ENCODE data around the gene GPR31.
"Not testable (repeated sequence)": the region's sequence is repeated elsewhere in the genome, so short reads cannot be mapped to it uniquely, and the experiment has no call there.

Gene GPR31, protein sequence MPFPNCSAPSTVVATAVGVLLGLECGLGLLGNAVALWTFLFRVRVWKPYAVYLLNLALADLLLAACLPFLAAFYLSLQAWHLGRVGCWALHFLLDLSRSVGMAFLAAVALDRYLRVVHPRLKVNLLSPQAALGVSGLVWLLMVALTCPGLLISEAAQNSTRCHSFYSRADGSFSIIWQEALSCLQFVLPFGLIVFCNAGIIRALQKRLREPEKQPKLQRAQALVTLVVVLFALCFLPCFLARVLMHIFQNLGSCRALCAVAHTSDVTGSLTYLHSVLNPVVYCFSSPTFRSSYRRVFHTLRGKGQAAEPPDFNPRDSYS

DNA sequence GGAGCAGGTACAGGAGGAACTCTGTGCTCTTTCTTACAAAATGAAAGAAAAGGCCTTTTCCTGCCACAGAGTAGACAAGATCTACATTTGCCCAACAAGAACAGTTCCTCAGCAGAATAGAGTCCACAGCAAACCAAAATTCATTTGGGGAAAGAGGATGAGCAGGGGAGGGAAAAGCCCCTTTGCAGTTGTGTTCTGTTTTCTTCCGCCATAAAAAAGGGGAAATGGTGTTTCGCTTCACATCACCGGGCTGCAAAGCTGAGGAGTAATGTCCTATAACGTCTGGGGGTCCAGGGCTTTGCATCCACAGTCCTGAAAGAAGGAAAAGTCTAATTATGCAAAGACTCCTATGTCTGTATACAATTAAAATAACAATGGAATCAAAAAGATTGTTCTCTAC lies at the start of gene GPR31:
TSS of gene GPR31 (minus strand) at position 118 of the 400 bp plus-strand sequence. CDS start 149 bp downstream, outside the sequence.
- no peak for DNase-seq

DNA sequence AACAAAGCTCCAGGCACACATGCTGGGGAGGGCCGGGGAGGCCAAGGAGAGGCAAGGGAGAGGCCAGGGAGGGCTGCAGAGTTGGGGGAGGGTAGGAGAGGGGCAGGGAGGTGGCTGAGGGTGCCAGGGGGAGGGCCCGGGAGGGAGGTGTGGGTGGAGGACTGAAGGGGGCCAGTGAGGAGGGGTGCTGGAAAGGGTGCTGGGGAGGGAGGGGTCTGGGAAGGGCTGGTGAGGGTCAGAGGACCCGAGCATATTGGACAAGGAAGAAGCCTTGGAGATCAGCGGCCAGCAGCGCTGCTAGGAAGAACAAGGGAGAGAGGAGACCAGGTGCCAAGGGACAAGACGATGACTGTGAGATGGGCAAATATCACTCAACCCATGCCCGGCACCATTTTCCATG lies 49.7 kb upstream of the GPR31 start:
- DNase-seq, result no peak

DNA sequence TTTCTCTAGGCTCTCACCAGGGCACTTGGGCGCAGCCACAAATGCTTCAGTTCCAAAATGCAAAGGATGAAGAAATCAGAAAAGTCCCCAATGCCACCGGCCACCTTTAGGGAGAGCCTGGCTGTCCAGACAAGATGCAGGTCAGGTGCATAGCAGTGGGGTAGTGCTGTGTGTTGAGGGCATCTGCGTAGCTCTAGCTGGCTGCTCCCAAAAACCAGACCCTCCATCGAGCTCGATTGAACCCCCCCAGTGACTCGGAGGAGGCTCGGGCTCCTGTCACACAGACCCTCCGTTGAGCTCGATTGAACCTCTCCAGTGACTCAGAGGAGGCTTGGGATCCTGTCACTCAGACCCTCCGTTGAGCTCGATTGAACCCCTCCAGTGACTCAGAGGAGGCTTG lies 47.5 kb upstream of the GPR31 start:
- DNase-seq, result not testable (repeated sequence)

DNA sequence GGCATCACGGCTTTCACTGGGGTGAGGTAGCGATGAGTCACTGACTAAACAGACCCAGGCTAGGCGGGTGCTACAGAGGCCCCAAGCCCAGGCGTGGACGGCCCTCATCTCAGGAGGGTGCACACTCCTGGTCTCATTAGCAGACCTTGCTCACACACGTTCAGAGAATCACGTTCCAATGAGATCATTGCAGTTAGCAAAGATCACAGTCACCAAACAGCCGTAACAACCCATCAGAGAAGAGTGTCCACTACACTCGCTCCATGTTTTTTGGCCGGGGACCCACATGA lies 46.2 kb upstream of the GPR31 start:
- DNase-seq, result not testable (repeated sequence)

DNA sequence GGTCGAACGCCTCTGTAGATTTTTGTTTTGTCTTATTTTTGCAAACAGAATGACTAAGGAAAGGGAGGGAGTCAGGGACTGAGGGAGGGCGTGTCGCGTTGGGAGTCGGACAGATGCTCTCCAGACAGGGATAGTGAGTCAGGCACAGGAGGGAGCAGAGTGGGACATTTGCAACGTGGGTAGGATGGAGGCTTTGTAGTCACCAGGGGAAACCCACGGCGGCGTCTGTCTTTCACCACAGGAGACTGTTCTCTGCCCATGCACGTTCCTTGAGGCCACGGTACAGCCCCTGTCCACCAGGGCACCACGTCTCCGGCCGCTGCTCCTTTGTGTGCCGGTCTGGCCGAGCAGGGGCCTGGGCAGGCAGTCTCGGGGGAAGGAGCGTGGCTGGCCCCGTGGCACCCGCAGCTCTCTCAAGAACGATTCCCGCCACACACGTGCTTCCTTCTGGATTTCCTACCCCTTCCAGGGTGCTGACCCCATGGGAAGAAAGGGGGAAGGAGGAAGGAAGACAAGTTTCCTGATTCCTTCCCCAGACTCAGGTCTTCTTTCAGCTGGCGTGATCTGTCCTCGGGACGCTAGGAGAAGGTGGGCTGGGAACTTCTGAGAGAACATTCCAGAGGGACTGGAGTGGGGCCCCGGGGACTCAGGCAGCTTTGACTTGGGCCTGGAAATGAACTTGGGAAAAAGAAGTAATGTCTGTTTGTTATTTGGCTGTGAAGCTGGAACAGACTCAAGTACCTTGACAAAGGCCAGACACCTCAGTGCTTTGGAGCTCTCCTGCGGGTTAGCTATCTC lies 45.7 kb upstream of the GPR31 start:
- DNase-seq, result not testable (repeated sequence)

DNA sequence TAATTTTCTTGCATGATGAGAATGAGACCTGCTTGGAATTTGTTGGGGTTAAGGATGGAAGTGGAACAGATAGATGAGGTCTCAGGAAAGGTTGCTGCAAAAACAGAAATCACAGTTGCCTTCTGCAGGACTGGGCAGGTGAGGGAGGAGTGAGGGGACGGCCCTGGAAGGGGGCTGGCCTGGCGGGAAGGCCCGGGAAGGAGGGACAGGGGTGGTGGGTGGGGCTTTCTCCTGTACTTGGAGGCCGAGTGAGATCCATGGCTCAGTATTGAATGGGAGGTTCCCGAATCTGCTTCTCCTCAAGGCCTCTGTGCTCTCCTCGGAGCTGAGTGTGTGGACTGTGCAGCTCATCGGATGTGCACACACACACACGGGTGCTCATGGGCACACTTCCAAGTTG lies 44.8 kb upstream of the GPR31 start:
- DNase-seq, result not testable (repeated sequence)

DNA sequence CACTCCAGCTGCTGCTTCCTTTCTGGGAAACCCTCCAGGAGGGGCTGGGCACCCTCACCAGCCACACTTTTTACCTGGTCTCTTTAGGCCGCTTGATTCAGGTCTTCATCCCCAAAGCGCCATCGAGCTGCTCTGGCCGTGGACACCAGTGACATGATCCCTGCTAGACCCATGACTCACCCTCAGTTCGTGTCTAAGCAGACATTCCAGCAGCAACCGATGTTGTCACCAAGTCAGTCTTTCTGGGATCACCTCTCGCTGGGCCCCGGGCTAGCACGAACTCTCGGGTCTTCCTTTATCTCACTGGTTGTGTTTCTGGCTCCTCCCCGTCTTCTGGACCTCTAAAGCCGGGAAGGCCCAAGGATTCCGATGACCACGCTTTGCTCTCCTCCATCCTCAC lies 43.0 kb upstream of the GPR31 start:
- no peak for DNase-seq

DNA sequence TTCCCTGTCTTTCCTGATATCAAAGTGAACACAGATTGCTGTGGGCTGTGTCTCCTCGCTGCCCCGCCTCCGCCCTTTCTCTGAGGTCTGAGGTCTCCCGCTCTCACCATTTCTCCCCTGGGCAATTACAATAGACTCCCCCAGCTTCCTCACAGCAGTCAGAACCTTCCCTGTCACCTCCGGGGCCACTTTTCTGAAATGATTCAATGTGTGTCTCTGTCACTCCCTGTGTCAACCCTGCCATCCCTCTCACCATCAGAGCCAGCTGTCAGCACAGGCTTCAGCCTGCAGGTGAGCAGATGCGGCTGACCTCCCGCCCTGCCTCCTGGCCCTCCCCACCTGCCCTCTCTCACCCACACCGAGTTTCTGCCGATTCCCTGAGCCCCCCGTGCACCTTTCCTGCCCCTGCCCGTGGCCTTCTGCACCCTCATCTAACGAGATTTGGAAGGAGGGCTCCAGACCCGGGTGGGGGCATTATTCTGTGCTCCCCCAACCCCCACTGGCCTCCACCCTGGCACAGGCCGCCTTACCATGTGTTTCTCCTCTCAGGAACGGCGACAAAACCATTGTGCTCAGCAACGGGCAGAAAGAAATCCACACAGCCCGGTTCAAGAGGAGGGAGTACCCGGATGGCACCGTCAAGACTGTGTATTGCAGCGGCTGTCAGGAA lies 38.3 kb upstream of the GPR31 start:
- DNase-seq, result not testable (repeated sequence)

DNA sequence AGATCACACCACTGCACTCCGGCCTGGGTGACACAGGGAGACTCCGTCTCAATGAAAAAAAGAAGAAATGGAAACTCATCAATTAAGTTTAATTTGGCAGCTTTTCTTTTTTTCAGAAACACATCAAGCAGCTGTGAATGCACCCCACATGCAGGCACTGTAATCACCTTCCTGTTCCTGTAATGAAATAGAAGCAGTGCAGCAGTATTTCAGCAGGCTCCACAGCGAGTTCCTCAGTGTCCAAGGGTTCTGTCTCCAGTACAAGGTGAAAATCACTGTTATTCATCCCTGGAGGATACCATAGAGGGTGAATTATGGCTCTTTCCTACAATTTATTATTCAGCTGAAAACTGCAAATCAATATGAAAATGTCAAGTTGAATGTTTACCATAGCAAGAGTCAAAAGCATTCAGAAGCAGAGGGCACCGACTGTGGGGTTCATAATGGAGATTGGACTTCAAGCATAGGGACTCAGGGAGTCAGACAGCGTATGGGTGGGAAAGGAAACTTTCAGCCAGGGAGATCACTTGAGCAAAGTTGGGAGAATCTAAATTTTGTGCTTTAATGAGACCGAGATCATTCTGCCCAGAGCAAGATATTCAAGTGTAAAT lies 35.8 kb upstream of the GPR31 start:
- DNase-seq, result not testable (repeated sequence)

DNA sequence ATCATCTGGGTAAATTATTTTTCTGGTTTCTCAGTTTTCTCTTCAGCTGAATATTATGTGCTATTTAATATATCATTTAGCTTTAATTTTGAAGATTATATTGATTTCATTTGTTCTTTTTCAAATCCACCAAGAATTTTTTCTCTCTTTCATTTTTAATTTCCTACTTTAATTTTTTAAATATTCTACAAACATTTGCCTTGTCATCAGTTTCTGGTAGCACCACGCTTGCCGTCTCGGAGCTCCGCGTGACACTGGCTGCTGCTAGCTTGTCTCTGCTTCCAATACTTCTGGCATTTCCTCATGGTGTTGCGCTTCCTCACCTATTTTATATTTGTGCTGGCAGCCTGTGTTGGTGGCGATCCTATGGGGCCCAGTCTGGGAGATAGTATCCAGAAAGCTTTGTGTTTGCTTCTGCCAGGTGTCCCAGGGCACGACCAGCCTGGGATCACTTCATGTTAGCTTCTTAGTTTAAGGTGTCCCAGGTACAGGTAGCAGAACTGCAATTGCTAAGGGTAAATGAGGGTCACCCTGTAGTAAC lies 33.3 kb upstream of the GPR31 start:
- DNase-seq, result not testable (repeated sequence)

DNA sequence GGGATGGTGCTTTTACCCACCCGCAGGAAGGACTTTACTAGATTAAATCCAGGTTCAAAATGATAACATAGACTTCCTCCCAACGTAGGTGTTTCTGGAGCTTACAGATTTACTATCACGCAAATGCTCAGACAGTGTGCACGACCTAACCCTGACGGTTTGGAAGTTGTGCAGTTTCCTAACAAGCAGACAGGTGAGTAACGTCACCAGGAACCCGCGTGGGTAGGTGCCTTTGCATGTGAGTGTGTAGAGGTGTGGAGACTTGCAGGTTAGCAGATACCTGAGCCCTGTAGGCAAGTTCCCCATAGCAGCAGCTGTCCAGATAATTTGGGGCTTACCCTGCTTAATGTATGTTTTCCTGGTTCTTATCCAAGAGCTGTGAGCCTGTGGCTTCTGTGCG lies 29.5 kb upstream of the GPR31 start:
- DNase-seq, result not testable (repeated sequence)

DNA sequence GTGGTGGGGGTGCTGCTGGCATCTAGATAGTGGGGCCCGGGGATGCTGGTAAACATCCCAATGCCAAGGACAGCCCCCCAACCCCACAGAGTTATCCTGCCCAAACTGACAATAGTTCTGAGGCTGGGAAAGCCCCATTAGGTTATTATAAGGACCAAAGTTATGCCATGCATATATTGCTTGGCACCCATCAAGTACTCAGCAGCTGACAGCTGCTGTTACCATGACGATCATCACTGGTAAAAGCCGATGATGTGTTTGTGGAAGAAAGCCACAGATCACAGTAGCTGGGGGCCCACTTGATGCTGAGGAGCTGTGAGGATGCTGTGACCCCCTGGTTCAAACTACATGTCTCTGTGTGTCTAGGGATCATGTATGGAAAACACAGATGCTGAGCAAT lies 27.3 kb upstream of the GPR31 start:
- DNase-seq, result not testable (repeated sequence)

DNA sequence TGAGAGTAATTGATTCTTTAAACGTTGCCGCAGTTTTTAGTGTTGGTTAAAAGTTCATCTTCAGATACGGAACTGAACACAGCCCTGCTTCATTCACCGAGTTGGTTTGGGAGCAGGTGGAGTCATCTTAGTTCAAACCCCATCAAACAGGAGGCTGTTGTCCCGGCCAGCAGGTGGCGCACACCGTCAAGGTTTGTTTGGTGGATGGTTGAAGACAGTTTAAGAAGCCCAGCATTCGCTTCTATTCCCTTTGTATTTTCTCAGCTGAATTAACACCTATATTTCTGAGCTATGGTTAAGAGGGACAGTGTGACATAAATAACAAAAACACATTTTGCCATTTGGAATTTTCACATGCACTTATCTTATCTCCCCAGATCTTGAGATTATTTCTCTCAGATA lies 25.1 kb upstream of the GPR31 start:
- not testable (repeated sequence) for DNase-seq

DNA sequence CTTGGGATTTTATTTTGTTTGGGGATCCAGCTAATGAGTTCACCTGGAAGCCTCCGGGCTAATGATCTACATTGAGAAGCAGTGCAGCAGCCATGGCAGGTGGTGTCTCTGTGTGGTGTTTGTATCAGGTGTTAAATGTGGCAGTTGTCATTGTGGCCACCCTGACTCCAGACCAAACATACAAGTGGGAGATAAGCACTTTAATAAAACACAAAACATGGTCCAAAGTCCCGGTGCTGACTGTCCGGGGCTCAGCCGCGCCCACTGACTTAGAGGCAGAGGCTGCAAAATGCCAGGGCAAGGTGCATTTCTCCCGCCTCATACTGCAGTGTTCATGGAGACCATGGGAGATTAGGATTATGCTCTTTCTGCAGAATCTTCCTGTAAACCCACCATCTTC lies 23.6 kb upstream of the GPR31 start:
- DNase-seq, result not testable (repeated sequence)

DNA sequence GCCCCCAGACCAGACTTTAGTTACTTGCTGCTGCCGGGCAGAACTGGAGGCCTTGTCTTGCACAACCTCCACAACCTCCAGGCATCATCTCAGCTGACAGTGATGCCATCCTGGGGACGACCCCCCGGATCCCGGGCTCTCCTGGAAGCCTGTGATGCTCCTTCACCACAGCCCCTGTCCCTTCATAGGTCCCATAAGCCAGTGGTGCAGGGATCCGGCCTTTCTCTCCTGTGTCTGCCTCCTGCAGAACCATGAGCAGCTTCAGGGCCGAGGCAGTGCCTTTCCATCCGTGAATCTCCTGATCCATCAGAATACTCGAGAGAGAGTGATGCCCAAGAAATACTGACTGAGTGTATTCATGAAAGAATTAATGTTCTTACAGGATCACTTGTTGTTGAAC lies 22.3 kb upstream of the GPR31 start:
- not testable (repeated sequence) for DNase-seq

DNA sequence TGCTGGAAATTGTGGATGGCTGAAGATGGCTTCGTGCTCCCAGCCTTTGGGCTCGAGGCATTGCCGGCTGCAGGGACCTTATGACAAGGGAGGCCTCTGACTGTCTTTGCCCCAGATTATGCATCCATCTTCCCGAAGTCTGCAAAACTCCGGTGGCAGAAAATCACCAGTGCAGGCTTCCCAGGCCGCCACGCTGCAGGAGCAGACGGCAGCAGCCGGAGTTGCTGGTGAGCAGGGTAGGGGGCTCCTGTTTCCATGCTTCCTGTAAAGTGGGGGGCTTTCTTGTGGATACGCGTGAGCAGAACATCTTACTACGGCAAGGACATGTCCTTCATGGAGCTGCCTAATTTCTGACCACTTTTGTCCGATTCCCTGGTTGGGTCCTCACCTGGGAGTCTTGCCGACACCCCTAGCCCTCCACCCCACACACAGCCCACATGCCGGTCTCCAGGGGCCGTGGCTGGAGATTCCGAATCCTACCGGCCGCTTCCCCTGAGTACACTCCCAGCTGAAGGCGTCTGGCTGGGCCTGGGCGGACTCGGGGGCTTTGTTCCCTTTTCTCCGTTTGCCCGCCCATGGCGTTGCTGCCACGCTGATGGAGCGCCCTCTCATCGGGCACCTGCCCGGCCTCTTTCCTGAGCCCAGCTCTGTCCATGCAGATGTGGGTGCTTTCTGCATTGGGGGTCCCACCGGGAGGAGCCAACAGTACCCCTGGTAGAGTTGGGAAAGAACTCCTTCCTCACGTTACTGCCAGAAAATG lies 21.3 kb upstream of the GPR31 start:
- DNase-seq, result not testable (repeated sequence)

DNA sequence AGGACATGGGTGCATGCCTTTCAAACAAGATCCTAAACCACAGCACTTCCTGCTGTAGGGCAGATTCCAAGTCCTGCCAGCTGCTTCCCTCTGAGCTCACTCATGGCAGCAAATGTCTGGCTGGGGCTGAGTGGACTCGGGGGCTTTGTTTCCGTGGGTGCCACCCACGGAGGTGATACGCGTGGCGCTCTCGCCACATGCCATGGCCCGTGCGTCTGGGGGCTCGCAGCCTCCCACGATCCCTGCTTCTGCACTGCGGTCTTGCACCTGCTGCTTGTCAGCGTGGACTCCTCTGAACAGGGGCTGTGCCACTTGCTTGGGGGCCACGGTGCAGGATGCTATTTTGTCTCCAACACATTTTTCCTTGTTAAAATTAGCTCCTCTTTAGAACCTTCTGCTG lies 19.5 kb upstream of the GPR31 start:
- DNase-seq, result not testable (repeated sequence)

DNA sequence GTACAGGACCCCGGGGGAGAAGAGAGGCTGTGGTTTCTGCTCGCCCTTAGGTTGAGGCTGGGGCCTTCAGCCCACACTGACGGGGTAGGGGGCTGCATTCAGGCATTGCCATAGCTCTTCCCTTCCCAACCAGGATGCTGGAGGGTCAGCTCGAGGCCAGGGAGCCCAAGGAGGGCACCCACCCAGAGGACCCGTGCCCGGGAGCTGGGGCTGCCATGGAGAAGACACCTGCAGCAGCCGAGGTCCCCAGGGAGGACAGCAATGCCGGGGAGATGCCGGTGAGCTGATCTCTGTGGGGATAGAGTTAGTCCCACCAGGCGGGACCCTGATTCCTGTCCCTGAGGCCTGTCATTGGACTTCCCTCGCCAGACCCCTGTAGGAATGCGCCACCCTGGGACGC lies 14.2 kb upstream of the GPR31 start:
- not testable (repeated sequence) for DNase-seq

DNA sequence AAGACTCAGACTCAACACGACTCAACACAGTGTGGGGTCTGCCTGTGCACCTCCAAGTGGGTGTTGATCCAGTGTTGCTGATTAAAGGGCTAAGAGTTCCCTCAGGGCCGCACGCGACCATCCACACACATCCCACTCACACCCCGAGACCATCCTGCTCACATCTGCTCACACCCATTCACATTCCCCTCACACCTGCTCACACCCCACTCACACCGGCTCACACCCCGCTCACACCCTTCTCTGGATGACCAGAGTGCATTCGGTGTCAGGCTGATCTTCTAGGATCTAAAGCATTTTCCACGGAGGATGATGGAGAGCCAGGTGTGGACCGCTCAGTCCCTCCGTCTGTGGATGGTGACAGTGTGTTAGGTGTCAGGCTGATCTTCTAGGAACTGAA lies 13.5 kb upstream of the GPR31 start:
- DNase-seq, result not testable (repeated sequence)

DNA sequence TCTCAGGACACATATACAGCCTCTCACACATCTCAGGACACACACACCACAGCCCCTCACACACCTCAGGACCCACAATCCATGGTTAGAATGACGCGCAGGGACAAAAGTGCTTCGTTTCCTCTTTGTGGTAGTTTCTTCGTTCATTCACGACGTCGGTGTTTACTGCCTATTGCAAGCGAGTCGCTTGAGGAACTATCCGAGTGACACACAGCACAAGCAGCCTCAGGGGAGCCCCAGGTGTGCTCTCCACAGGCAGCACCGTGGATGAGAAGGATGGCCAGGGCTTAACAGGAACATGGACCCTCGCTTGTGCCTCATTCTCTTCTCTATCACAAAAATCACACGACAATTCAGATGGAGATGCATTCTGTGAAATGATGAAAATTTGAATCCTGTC lies 12.1 kb upstream of the GPR31 start:
- not testable (repeated sequence) for DNase-seq

DNA sequence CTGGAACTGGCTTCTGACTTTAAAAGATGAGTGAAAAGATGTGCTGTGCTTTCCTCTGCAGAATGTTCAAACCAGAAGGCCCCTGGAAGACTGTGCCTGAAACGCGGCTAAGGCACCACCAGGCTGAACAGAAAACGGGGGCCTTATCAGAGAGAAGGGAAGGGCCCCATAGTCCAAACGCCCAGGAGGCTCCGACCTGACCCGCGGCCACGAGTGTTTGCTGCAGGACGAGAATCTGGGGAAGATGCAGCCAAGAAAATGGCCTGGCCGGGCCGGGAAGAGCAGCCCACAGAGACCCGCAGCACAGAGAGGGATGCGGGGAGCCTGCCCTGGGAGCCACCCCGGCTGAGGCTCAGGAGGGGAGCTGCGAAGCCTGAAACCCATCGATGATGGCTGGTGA lies 10.5 kb upstream of the GPR31 start:
- not testable (repeated sequence) for DNase-seq

DNA sequence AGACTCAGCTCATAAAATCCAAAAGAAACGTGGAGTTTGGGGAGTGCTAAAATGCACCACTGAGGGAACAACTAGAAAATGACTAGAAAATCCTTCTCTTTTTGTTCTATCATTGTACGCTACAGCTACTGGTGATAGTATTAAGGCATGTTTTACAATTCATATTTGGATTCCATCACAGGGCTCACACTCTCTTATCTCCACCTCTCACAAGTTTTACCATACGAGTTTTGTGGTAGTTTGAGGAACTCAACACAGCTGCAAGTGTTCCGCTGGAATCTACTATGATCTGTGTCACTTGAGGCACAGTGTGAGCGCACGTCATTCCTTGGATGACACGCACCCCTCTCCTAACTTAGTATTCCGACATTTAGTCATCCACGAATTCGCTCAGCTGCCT lies 9.9 kb upstream of the GPR31 start:
- DNase-seq, result not testable (repeated sequence)
